LNCAP (cell line): ENCODE measurements around the gene PDCD2L.

Experiments used
- CTCF ChIP-seq: fragments of 450-650 bp; IDR thresholded peaks from 2 replicates; pipeline ENCODE4 v1.5.1; 2017; ENCODE audit warnings: mild to moderate bottlenecking

The PDCD2L gene

DNA sequence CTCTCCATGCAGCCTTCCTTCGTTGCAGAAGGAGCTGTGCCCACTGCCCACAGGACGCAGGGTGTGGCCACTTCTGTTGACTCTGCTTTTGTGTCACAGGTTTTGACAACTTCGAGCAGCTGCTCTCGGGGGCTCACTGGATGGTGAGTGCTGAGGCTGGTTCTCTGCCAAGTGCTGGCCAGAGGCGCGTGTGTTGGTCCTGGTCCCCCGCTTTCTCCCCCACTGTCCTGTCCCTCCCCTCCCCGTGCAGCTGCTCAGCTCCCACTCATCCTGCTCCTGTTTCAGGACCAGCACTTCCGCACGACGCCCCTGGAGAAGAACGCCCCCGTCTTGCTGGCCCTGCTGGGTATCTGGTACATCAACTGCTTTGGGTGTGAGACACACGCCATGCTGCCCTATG lies 10.6 kb upstream of the PDCD2L start:
- TF ChIP-seq CTCF, result no peak

DNA sequence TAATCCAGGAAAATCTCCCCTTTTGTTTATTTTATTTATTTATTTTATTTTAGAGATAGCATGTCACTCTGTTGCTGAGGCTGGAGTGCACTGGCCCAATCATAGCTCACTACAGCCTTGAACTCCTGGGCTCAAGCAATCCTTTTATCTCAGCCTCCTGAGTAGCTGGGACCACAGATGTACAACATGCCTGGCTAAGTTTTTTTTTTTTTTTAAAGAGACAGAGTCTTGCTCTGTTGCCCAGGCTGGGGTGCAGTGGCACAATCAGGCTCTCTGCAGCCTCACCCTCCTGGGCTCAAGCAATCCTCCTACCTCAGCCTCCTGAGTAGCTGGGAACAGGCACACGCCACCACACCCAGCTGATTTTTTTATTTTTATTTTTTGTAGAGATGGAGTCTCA lies 6.3 kb upstream of the PDCD2L start:
- no peak for TF ChIP-seq CTCF

DNA sequence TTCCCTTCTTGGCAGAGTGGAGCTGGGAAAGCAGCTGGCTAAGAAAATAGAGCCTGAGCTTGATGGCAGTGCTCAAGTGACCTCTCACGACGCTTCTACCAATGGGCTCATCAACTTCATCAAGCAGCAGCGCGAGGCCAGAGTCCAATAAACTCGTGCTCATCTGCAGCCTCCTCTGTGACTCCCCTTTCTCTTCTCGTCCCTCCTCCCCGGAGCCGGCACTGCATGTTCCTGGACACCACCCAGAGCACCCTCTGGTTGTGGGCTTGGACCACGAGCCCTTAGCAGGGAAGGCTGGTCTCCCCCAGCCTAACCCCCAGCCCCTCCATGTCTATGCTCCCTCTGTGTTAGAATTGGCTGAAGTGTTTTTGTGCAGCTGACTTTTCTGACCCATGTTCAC lies 4.3 kb upstream of the PDCD2L start:
- TF ChIP-seq CTCF, result no peak

DNA sequence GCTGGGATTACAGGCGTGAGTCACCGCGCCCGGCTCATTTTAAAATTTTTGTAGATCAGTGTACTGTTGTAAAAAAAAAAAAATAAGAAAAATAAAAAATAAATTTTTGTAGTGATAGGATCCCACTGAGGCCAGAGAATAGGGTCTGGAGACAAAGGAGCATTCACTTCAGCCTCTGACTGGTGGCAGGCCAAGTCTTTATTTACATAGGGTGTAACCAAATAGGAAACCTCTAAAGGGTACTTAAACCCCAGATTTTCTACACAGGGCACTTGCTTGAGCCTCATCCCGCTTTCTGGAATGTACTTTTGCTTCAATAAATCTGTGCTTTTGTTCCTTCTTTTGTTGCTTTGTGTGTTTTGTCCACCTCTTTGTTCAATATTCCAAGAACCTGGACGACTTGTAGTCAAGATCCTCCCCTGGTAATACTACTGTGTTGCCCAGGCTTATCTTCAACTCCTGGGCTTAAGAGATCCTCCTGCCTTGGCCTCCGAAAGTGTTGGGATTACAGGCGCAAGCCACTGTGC lies 2.1 kb upstream of the PDCD2L start:
- TF ChIP-seq CTCF, result no peak

- no peak for TF ChIP-seq CTCF
Observed at GRCh38 chr19:34403784-34404108, 453 bp upstream of the PDCD2L start.

DNA sequence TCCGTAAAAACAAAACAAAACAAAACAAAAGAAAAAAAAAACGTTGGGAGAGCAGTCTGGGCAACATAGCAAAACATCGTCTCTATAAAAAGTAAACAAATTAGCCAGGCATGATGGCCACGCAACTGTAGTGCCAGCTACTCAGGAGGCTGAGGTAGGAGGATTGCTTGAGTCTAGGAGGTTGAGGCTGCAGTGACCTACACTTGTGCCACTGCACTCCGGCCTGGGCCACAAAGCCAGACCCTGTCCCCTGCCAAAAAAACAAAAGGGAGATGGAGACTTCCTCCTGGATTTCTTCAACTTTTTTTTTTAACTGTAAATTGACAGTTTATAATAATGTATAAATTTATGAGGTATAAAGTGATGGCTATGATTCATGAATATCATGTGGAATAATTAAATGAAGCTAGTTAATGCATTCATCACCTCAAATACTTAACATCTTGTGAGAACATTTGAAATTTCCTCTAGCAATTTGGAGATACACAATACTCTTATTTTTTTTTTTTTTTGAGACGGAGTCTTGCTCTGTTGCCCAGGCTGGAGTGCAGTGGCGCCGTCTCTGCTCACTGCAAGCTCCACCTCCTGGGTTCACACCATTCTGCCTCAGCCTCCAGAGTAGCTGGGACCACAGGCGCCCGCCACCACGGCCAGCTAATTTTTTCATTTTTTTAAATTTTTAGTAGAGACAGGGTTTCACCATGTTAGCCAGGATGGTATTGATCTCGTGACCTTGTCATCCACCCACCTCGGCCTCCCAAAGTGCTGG lies 1.9 kb downstream of the PDCD2L start:
- TF ChIP-seq CTCF, result no peak

- no peak for TF ChIP-seq CTCF
Observed at GRCh38 chr19:34408411-34408810, 4.2 kb downstream of the PDCD2L start.
